Body of pancreas (tissue), 4 donors: Measurements from ENCODE around the gene SUGP2. TPM values are rescaled to one million over a fixed set of nuclear protein-coding genes. Genes with fewer than 3 reads are reported as not detected.

Experiments
- ATAC-seq: fragments of 150-250 bp; one replicate; pipeline ENCODE4 v1.9.1; 2016
- DNase-seq, 4 donors: peaks; one replicate each; pipeline ENCODE4 v3.0.0-alpha.2; 2019
- H3K27ac ChIP-seq, 4 donors: fragments of 200-600 bp; sonication (generic); 1 replicate in 3 of 4; 2 replicates in 1 of 4; pipeline versions ENCODE4 v1.5.1 to v1.6.1; 2016 to 2019; ENCODE audit warnings: mild to moderate bottlenecking in 1 of 4, mixed read lengths in 1 of 4, moderate library complexity in 1 of 4
- H3K27me3 ChIP-seq, 2 donors: fragments of 200-600 bp; sonication (generic); one replicate each; pipeline ENCODE4 v1.6.0; 2016; ENCODE audit warnings: mild to moderate bottlenecking in 1 of 2
- H3K36me3 ChIP-seq, 2 donors: fragments of 200-600 bp; sonication (generic); replicated peaks in 1 of 2; 2 replicates each; pipeline ENCODE4 v1.5.1; 2016; ENCODE audit warnings: low read depth in 2 of 2; ENCODE audit not compliant: insufficient read depth in 1 of 2
- H3K4me1 ChIP-seq: fragments of 200-600 bp; sonication (generic); one replicate; pipeline ENCODE4 v1.6.0; 2016
- H3K4me3 ChIP-seq, 2 donors: fragments of 200-600 bp; sonication (generic); 1 replicate in 1 of 2; 2 replicates in 1 of 2; pipeline ENCODE4 v1.5.1; 2016 to 2019
- H3K9me3 ChIP-seq, 3 donors: fragments of 200-600 bp; sonication (generic); 1 replicate in 2 of 3; 2 replicates in 1 of 3; pipeline ENCODE4 v1.5.1; 2016
- POLR2A ChIP-seq, 3 donors: fragments of 450-650 bp; IDR thresholded peaks; one replicate each; pipeline ENCODE4 v1.6.1; 2016; ENCODE audit warnings: antibody characterized with exemption in 3 of 3, mild to moderate bottlenecking in 2 of 3
- WGBS, 2 donors: methylation state at CpG; one replicate each; pipeline ENCODE4 v1.1.5; 2017; 5-methylcytosine and 5-hydroxymethylcytosine counted together
- intact Hi-C: fragments of 100-400 bp; cut with DNase I; formaldehyde crosslinking; loops from one replicate; pipeline ENCODE4 v1.15.1; 2023
- total RNA-seq, 2 donors: library from RNA; depleted of rRNA; stranded (reverse); fragments of >200 nt; gene quantifications; one replicate each; pipeline ENCODE4 v1.1.0, GENCODE V29; 2016
- TF ChIP-seq, protein P1 (sequence below), 7 experiments: fragments of 450-650 bp in 4 of 7; fragments of 200-600 bp in 3 of 7; sonication (generic) in 3 of 7; IDR thresholded peaks; one replicate each; pipeline ENCODE4 v1.5.1; 2016 to 2019; ENCODE audit warnings: antibody characterized with exemption in 7 of 7

Gene SUGP2
- total RNA-seq, 2 donors from 2014 or later: 22.1 to 115 TPM

GRCh38 chr19:18951721-18952281 is 81.5 kb downstream of the SUGP2 start:
- Histone ChIP-seq H3K36me3 (no peaks in the 10 kb centered on the region), H3K9me3 (no peaks in the 10 kb centered on the region), H3K4me3 (no peak overlapping the region), H3K27ac (no peak overlapping the region), H3K27me3 (no peaks in the 10 kb centered on the region), H3K4me1 (no peaks in the 10 kb centered on the region)
- no peak for ATAC-seq
- DNase-seq: no peak
- 85 to 89% methylated on average over 6 to 7 of the region's 7 CpGs for WGBS, 2 donors
- intact Hi-C loops: no loop called here
- no peak for TF ChIP-seq POLR2A (IDR thresholded peaks at IDR 0.05)
- TF ChIP-seq, protein P1, sequence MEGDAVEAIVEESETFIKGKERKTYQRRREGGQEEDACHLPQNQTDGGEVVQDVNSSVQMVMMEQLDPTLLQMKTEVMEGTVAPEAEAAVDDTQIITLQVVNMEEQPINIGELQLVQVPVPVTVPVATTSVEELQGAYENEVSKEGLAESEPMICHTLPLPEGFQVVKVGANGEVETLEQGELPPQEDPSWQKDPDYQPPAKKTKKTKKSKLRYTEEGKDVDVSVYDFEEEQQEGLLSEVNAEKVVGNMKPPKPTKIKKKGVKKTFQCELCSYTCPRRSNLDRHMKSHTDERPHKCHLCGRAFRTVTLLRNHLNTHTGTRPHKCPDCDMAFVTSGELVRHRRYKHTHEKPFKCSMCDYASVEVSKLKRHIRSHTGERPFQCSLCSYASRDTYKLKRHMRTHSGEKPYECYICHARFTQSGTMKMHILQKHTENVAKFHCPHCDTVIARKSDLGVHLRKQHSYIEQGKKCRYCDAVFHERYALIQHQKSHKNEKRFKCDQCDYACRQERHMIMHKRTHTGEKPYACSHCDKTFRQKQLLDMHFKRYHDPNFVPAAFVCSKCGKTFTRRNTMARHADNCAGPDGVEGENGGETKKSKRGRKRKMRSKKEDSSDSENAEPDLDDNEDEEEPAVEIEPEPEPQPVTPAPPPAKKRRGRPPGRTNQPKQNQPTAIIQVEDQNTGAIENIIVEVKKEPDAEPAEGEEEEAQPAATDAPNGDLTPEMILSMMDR (IDR thresholded peaks at IDR 0.05): no peak

GRCh38 chr19:18949858-18950257 is 83.5 kb downstream of the SUGP2 start:
- H3K36me3 ChIP-seq: no peaks in the 10 kb centered on the region
- ATAC-seq (no peak), DNase-seq (no peak)
- H3K9me3 ChIP-seq: no peaks in the 10 kb centered on the region
- intact Hi-C loops: no loop called here
- no peak for TF ChIP-seq POLR2A (IDR thresholded peaks at IDR 0.05)
- TF ChIP-seq, protein P1 (IDR thresholded peaks at IDR 0.05): no peak
- H3K27ac ChIP-seq: no peak overlapping the region
- H3K4me3 ChIP-seq: no peak overlapping the region
- no peaks in the 10 kb centered on the region for H3K4me1 ChIP-seq
- no peaks in the 10 kb centered on the region for H3K27me3 ChIP-seq
- 71 to 81% methylated on average over 3 of the region's 3 CpGs for WGBS, 2 donors

GRCh38 chr19:18948976-18949356 is 84.4 kb downstream of the SUGP2 start:
- Histone ChIP-seq H3K9me3 (no peaks in the 10 kb centered on the region), H3K27me3 (no peaks in the 10 kb centered on the region), H3K36me3 (no peaks in the 10 kb centered on the region), H3K4me3 (no peak overlapping the region), H3K27ac (no peak overlapping the region), H3K4me1 (no peaks in the 10 kb centered on the region)
- DNase-seq (no peak), ATAC-seq (no peak)
- intact Hi-C loops: no loop called here
- 71 to 72% methylated on average over 3 to 4 of the region's 5 CpGs for WGBS, 2 donors
- TF ChIP-seq, protein P1 (IDR thresholded peaks at IDR 0.05): no peak
- no peak for TF ChIP-seq POLR2A (IDR thresholded peaks at IDR 0.05)

GRCh38 chr19:18948075-18948975 is 85.0 kb downstream of the SUGP2 start:
- DNase-seq (no peak), ATAC-seq (no peak)
- 61 to 64% methylated on average over 2 to 15 of the region's 15 CpGs for WGBS, 2 donors
- TF ChIP-seq POLR2A (IDR thresholded peaks at IDR 0.05): no peak
- TF ChIP-seq, protein P1 (IDR thresholded peaks at IDR 0.05): no peak
- intact Hi-C loops: no loop called here
- no peak overlapping the region for H3K4me3 ChIP-seq
- H3K4me1 ChIP-seq: no peaks in the 10 kb centered on the region
- H3K27me3 ChIP-seq: no peaks in the 10 kb centered on the region
- no peaks in the 10 kb centered on the region for H3K9me3 ChIP-seq
- H3K36me3 ChIP-seq: no peaks in the 10 kb centered on the region
- H3K27ac ChIP-seq: no peak overlapping the region
